Measurements from ENCODE around the gene ESR2. TPM values are rescaled to one million over a fixed set of nuclear protein-coding genes. Genes with fewer than 3 reads are reported as not detected.

Gene ESR2
- total and polyA plus RNA-seq, 2 of the 8 experiments (the other 6 are each of a cell fraction or from before 2014, with no cell fraction given) = 0.19 to 0.23 TPM

DNA sequence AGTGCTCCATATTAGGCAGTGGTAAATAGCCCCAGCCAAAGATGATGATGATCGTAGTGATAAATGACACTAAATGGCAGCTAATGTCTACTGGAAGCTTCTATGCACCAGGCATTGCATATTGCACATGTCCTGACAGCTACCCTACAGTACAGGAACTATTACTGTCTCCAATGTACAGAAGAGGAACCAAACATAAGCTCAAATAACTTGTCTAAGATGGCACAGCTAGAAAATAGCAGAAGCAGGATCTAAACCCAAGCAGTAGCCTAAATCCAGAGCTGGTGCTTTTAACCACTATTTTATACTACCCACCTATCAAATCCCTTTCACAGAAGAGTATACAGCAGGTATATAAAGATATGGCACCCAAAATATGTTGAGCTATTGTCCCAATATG is 28.9 kb downstream of the ESR2 start:
- Histone ChIP-seq H3K9me3 (ENCODE audit: insufficient read depth in 2 of 2, low read depth in 1 of 2, low read length in 1 of 2) (no peaks in the 10 kb centered on the region), H4K8ac (ENCODE audit: extremely low read depth, insufficient read depth, low read length) (no peak overlapping the region), H2BK12ac (ENCODE audit: low read depth, low read length) (no peak overlapping the region), H2AK5ac (ENCODE audit: low read depth, low read length) (no peak overlapping the region), H3K14ac (ENCODE audit: insufficient read length) (no peak overlapping the region), H3K4me3 (ENCODE audit: extremely low read depth in 1 of 4, insufficient read depth in 2 of 4, low read depth in 3 of 4, low read length in 4 of 4) (no peak overlapping the region), H3K4ac (replicated peaks; ENCODE audit: insufficient read length, low read depth, low read length) (no peak overlapping the region), H3K27me3 (replicated peaks in 1 of 4; ENCODE audit: control insufficient read depth in 3 of 4, extremely low read depth in 1 of 4, insufficient read depth in 3 of 4, low read length in 3 of 4) (peaks cover 0 to 1% (median 0%) of the 10 kb centered on the region in 4 experiments; a peak in 1 of 7 replicates), H3K4me2 (ENCODE audit: insufficient read depth in 1 of 2, low read depth in 2 of 2, low read length in 2 of 2) (no peak overlapping the region), H2BK5ac (ENCODE audit: low read depth, low read length) (no peak overlapping the region), H3K27ac (ENCODE audit: low read depth, low read length) (no peak overlapping the region), H3K79me2 (ENCODE audit: control insufficient read depth in 1 of 2, insufficient read depth in 2 of 2, low read length in 2 of 2) (no peaks in the 10 kb centered on the region), H3K18ac (ENCODE audit: extremely low read depth, low read length) (no peak overlapping the region), H3K56ac (replicated peaks; ENCODE audit: insufficient read length, low read depth, low read length) (no peak overlapping the region), H4K5ac (ENCODE audit: insufficient read length, low read depth, low read length) (no peak overlapping the region), H3K36me3 (ENCODE audit: control insufficient read depth in 2 of 4, insufficient read depth in 4 of 4, low read length in 3 of 4) (no peaks in the 10 kb centered on the region), H3K23me2 (ENCODE audit: low read depth, low read length) (no peaks in the 10 kb centered on the region), H3K4me1 (replicated peaks in 1 of 4; ENCODE audit: control insufficient read depth in 3 of 4, insufficient read depth in 4 of 4, low read length in 3 of 4) (no peaks in the 10 kb centered on the region), H4K91ac (replicated peaks; ENCODE audit: insufficient read length, low read length) (no peak overlapping the region), H2BK15ac (ENCODE audit: low read length) (no peak overlapping the region), H2BK20ac (ENCODE audit: low read length) (no peak overlapping the region), H4K20me1 (replicated peaks in 1 of 2; ENCODE audit: control insufficient read depth in 1 of 2, insufficient read depth in 2 of 2, low read length in 2 of 2) (no peaks in the 10 kb centered on the region), H3K23ac (ENCODE audit: insufficient read length) (no peak overlapping the region), H2BK120ac (replicated peaks; ENCODE audit: low read depth, low read length) (no peak overlapping the region), H3K9ac (replicated peaks in 1 of 4; ENCODE audit: extremely low read depth in 1 of 4, low read depth in 3 of 4, low read length in 3 of 4) (no peak overlapping the region), H2AFZ (ENCODE audit: low read length) (no peak overlapping the region), H3K79me1 (ENCODE audit: low read depth, low read length) (no peaks in the 10 kb centered on the region)
- no peak for TF ChIP-seq TAF1 (IDR thresholded peaks at IDR 0.05; ENCODE audit: low read depth, low read length)
- no peak for TF ChIP-seq NANOG (IDR thresholded peaks at IDR 0.05; ENCODE audit: insufficient read depth, low read depth, low read length, poor library complexity, severe bottlenecking)
- TF ChIP-seq BACH1 (IDR thresholded peaks at IDR 0.05; ENCODE audit: low read length) = no peak
- TF ChIP-seq SP2 (IDR thresholded peaks at IDR 0.05; ENCODE audit: low read length) = no peak
- no peak for TF ChIP-seq MAFK (IDR thresholded peaks at IDR 0.05; ENCODE audit: low read depth, low read length)
- no peak for TF ChIP-seq FOSL1 (IDR thresholded peaks at IDR 0.05; ENCODE audit: insufficient read depth, low read depth, low read length)
- TF ChIP-seq HDAC2 (IDR thresholded peaks at IDR 0.05; ENCODE audit: borderline replicate concordance in 1 of 2, low read depth in 2 of 2, low read length in 2 of 2) = no peak
- TF ChIP-seq TEAD4 (IDR thresholded peaks at IDR 0.05; ENCODE audit: low read depth, low read length) = no peak
- ChIA-PET CTCF (ENCODE audit: partially characterized antibody) (interaction anchor here (0.6 to 1.5 kb wide), 7 partner anchors 11 to 442 kb away, joined by 3 to 6 read pairs (median 3); no protein-coding TSS in a partner anchor), POLR2A (ENCODE audit: partially characterized antibody) (interaction anchor here (1.2 kb wide), 1 partner anchor 28 kb away, joined by 3 read pairs; no protein-coding TSS in a partner anchor)
- WGBS, 2 experiments (ENCODE audit: extremely low coverage in 1 of 2, insufficient coverage in 1 of 2, insufficient read length in 1 of 2, insufficient replicate concordance in 2 of 2, low coverage in 1 of 2, low lambda C conversion rate in 2 of 2, missing lambda C conversion rate in 1 of 2) = 96% methylated on average over 1 of the region's 1 CpG; no CpG with 5 or more reads in 1 of the 2 experiments
- FAIRE-seq (no peak), DNase-seq (ENCODE audit: low read depth in 1 of 2, low spot score in 2 of 2) (no peak)
